HUES6 (cell line): ENCODE measurements around the gene DFFA.

Source experiments
- H3K27ac ChIP-seq: 2 replicates; pipeline ENCODE4 v1.7.0; 2013; ENCODE audit warnings: low read depth, mild to moderate bottlenecking, low read length, inconsistent platforms
- H3K27me3 ChIP-seq: 2 replicates; pipeline ENCODE4 v1.6.1; 2013; ENCODE audit warnings: low read length; ENCODE audit not compliant: control insufficient read depth, insufficient read depth
- H3K36me3 ChIP-seq: 2 replicates; pipeline ENCODE4 v1.6.1; 2013; ENCODE audit warnings: low read length; ENCODE audit not compliant: control insufficient read depth, insufficient read depth
- H3K4me1 ChIP-seq: 2 replicates; pipeline ENCODE4 v1.6.1; 2013; ENCODE audit warnings: low read length; ENCODE audit not compliant: control insufficient read depth, insufficient read depth
- H3K4me3 ChIP-seq: 2 replicates; pipeline ENCODE4 v1.5.1; 2013; ENCODE audit warnings: low read depth, low read length
- H3K9ac ChIP-seq: one replicate; pipeline ENCODE4 v1.6.1; 2013; ENCODE audit warnings: mild to moderate bottlenecking, low read length
- H3K9me3 ChIP-seq: 2 replicates; pipeline ENCODE4 v1.6.1; 2013; ENCODE audit warnings: low read depth, low read length; ENCODE audit not compliant: control insufficient read depth, insufficient read depth

DFFA gene

DNA sequence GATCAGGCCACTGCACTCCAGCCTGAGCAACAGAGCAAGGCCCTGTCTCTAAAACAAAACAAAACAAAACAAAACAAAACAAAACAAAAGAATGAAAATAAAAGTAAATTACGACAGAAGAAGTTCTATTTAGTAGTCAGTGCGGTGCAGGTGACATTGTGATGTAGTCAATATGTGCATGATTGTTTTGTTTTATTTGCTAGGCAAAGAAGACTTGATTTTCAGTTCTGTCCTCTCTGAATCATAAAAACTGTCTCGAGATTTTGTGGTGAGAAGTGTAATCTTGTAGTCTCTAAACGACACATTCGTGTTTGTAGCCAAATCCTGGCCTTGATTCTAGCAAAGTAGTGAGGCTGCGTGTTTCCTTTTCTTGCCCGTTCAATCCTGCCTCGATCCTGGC lies 25.9 kb upstream of the DFFA start:
- H3K27me3 ChIP-seq, result no peaks in the 10 kb centered on the region
- peaks cover 3% of the 10 kb centered on the region; the same call in 1 of the 2 replicates for H3K4me1 ChIP-seq
- H3K36me3 ChIP-seq, result peaks cover 9% of the 10 kb centered on the region
- H3K9me3 ChIP-seq, result no peaks in the 10 kb centered on the region
- no peak overlapping the region for H3K4me3 ChIP-seq
- no peak overlapping the region for H3K27ac ChIP-seq
- H3K9ac ChIP-seq, result no peak overlapping the region

DNA sequence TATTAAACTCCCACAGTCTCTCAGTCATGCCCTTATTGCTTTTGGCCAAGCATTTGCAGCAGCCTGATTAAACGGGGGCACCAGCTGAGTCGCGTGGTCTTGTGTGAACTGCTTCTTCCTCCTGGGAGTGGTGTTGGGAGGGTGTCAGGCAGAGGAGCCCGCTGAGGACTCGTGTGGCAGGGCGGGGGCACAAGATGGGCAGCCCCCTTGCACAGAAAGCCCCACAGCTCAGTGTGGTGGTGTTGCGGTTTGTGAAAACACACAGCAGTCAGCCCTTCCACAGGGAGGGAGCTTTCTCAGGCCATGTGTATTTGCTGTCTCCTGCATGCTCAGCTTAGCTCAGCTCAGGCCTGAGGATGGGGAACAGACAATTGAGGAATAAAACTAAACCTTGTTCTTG lies 24.8 kb upstream of the DFFA start:
- no peak overlapping the region for H3K9ac ChIP-seq
- H3K36me3 ChIP-seq, result peaks cover 9% of the 10 kb centered on the region
- peaks cover 3% of the 10 kb centered on the region; the same call in 1 of the 2 replicates for H3K4me1 ChIP-seq
- H3K9me3 ChIP-seq, result no peaks in the 10 kb centered on the region
- H3K27ac ChIP-seq, result no peak overlapping the region
- no peaks in the 10 kb centered on the region for H3K27me3 ChIP-seq
- H3K4me3 ChIP-seq, result no peak overlapping the region

DNA sequence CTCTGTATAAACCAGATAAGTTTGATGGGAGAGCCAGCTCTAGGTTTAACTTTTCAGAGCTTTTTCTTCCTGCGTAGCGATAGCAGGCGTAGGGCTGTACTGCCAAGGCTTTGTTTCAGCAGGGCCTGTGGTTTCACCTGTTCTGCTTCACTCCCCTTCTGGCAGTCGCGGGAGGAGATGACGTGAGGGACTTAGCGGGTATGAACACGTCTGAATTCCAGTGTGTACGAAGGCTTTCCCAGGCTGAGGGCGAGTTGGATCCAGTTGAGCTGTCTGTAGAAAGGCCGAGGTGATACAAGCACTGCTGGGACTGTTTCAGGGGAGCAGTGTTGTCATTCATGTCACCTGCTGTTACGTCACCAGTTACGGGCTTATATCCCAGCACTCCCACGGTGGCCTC lies 23.6 kb upstream of the DFFA start:
- Histone ChIP-seq H3K4me1 (peaks cover 3% of the 10 kb centered on the region; the same call in 1 of the 2 replicates), H3K4me3 (no peak overlapping the region), H3K9ac (no peak overlapping the region), H3K27me3 (no peaks in the 10 kb centered on the region), H3K27ac (no peak overlapping the region), H3K9me3 (no peaks in the 10 kb centered on the region), H3K36me3 (peaks cover 9% of the 10 kb centered on the region)

DNA sequence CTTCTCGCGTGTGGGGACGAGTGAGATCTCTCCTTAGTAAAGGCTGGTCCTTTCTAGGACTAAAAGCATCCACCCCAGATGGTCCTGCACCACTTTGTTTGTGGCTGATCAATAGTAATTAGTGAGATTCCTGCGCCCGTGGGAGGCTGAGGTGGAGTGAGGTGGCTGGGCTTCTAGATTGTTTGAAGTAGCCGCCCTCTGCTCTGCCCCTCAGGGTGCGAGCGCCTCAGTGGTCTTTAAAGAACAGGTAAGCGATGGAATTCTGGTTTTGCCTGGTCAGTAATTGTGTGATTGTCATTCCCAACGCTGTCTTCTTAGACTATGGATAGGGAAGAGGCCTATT lies 23.1 kb upstream of the DFFA start:
- Histone ChIP-seq H3K27ac (no peak overlapping the region), H3K27me3 (no peaks in the 10 kb centered on the region), H3K4me1 (peaks cover 3% of the 10 kb centered on the region; the same call in 1 of the 2 replicates), H3K4me3 (no peak overlapping the region), H3K9me3 (no peaks in the 10 kb centered on the region), H3K9ac (no peak overlapping the region), H3K36me3 (peaks cover 9% of the 10 kb centered on the region)

DNA sequence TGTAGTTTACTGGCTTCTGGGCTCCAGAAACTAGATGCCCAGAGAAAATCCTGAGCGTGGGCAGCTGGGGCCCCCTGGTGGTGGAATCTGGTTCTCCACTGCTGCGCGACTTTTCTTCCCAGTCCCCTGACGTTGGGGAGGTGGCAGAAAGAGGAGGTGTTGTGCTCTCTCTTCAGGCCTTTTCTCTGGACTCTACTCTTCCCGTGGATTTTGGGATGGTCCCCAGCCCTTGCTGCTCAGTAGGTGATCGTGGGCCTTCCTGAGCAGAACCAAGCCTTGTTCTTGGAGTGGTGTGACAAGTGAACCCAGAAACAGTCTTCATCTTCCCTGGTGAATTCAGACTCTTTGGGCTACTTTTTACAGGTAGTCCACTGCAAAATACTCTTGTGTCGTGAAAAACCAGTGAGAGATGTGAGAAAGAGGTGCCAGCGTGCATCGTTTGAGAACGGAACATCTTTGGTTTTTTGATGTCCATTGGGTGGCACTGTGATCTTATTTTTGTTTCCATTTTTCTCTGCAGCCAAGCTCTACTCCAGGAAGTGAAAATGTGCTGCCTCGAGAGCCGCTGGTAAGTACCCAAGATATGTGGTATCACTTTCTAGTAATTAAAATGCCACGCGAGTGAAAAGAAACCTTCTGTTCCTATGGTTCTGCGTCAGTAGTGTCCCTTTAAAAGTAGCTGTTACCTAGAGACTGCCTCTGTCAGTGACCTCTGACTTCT lies 22.6 kb upstream of the DFFA start:
- Histone ChIP-seq H3K36me3 (peaks cover 9% of the 10 kb centered on the region), H3K27ac (no peak overlapping the region), H3K4me3 (no peak overlapping the region), H3K4me1 (peaks cover 9% of the 10 kb centered on the region; the same call in 1 of the 2 replicates), H3K9ac (no peak overlapping the region), H3K27me3 (no peaks in the 10 kb centered on the region), H3K9me3 (no peaks in the 10 kb centered on the region)

- Histone ChIP-seq H3K9ac (no peak overlapping the region), H3K4me1 (peaks cover 9% of the 10 kb centered on the region; the same call in 1 of the 2 replicates), H3K9me3 (no peaks in the 10 kb centered on the region), H3K27me3 (no peaks in the 10 kb centered on the region), H3K4me3 (no peak overlapping the region), H3K27ac (no peak overlapping the region), H3K36me3 (peaks cover 9% of the 10 kb centered on the region)
These were observed 22.1 kb upstream of the DFFA start for GRCh38 chr1:10494418-10494753.

DNA sequence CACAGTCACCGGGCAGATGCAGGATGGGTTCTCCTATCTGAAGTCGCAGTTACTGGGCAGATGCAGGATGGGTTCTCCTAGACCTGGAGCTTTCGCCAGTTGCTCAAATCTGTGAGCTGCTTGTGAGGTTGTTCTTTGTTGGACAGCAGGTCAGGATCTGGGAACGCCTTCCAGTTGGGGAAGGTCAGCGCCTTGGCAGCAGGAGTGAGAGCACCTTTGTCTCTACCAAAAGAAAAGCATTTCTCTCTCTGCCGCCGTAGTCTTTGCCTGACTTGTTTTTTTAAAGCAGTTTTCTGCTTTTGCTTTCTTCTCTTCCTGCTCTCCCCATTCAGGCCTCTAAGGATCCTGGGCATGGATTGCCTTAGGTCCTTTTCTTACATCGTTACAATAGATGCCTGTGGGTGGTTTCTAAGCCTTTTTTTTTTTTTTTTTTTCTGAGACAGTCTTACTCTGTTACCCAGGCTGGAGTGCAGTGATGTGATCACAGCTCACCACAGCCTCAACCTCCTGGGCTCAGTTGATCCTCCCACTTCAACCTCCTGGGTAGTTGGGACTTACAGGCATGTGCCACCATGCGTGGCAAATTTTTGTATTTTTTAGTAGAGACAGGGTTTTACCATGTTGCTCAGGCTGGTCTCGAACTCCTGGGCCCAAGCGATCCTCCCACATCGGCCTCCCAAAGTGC lies 18.1 kb upstream of the DFFA start:
- no peak overlapping the region for H3K4me3 ChIP-seq
- no peak overlapping the region for H3K9ac ChIP-seq
- H3K9me3 ChIP-seq, result no peaks in the 10 kb centered on the region
- H3K36me3 ChIP-seq, result no peaks in the 10 kb centered on the region
- H3K27me3 ChIP-seq, result no peaks in the 10 kb centered on the region
- H3K27ac ChIP-seq, result no peak overlapping the region
- H3K4me1 ChIP-seq, result peaks cover 9% of the 10 kb centered on the region; the same call in 1 of the 2 replicates

DNA sequence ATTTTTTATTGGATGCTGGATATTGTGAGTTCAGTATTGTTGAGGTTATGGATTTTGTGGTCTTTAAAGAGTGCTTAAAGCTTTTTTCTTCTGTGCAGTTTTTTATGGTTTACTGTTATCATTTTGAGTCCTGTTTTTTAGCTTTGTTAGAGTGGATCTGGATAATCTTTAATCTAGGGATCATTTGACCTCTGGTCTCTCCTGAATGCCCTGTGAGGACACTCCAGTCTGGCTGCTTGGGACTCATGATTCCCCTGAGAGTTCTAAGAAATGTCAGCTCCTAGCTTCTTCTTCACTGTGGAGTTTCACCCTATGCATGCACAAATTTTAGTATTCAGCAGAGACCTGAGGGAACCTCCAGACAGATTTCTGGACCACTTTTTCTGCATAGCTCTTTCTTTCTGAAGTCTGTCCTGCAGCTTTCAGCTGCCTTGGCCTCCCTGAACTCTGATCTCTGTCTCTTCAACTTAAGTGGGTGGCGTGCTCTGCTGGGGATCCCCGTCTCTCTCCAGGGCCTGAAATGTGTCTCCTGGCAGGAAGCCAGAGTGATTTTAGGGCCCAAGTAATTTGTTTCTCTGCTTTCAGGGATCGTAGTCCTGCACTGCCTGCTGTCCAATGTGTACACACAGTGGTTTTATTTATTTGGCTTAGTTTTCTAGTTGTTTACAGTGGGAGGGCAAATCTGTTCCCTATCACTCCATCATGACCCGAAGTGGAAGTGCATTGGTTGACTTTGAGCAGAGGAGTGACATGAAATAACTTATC lies 17.1 kb upstream of the DFFA start:
- H3K9me3 ChIP-seq, result no peaks in the 10 kb centered on the region
- H3K4me1 ChIP-seq, result peaks cover 6% of the 10 kb centered on the region; the same call in 1 of the 2 replicates
- no peak overlapping the region for H3K27ac ChIP-seq
- no peak overlapping the region for H3K9ac ChIP-seq
- no peaks in the 10 kb centered on the region for H3K36me3 ChIP-seq
- no peak overlapping the region for H3K4me3 ChIP-seq
- no peaks in the 10 kb centered on the region for H3K27me3 ChIP-seq

DNA sequence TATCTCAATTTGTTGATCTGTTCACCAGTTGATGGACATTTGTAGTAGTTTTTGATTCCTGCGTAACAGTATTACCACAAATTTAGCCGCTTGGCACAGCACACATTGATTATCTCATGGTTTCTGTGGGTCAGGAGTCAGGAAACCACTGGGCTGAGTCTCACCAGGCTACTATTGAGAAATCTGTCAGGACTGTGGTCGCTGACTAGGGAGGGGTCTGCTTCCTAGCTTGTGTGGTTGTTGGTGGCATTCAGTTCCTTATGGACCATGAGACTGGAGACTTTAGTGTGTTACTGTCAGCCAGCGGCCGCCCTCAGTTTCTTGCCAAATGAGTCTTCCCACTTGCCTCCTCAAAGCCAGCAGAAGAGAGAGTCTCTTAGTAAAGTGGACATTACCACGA lies 12.2 kb upstream of the DFFA start:
- Histone ChIP-seq H3K9me3 (no peaks in the 10 kb centered on the region), H3K27ac (no peak overlapping the region), H3K4me1 (no peaks in the 10 kb centered on the region), H3K9ac (no peak overlapping the region), H3K27me3 (no peaks in the 10 kb centered on the region), H3K36me3 (no peaks in the 10 kb centered on the region), H3K4me3 (no peak overlapping the region)

DNA sequence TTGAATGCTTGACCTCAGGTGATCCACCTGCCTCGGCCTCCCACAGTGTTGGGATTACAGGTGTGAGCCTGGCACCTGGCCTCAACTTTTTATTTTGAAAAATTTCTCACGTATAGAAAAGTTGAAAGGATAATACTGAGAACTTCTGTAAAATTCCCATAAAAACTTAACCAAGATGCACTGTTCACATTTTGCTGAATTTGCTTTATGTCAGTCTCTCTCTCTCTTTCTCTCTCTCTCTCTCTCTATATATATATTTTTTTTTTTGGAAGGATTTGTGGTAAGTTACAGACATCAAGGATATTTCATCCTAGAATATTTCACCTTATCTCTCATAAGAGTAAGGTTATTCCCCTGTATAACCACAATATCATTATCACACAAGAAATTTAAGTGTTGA lies 8.3 kb upstream of the DFFA start:
- Histone ChIP-seq H3K4me3 (no peak overlapping the region), H3K27ac (no peak overlapping the region), H3K4me1 (peaks cover 7% of the 10 kb centered on the region; the same call in 1 of the 2 replicates), H3K36me3 (no peaks in the 10 kb centered on the region), H3K9me3 (no peaks in the 10 kb centered on the region), H3K27me3 (no peaks in the 10 kb centered on the region), H3K9ac (no peak overlapping the region)

GRCh38 chr1:10479296-10479695 lies 7.0 kb upstream of the DFFA start:
- peaks cover 7% of the 10 kb centered on the region; the same call in 1 of the 2 replicates for H3K4me1 ChIP-seq
- no peaks in the 10 kb centered on the region for H3K9me3 ChIP-seq
- H3K27ac ChIP-seq, result no peak overlapping the region
- H3K9ac ChIP-seq, result no peak overlapping the region
- H3K4me3 ChIP-seq, result no peak overlapping the region
- H3K36me3 ChIP-seq, result no peaks in the 10 kb centered on the region
- H3K27me3 ChIP-seq, result no peaks in the 10 kb centered on the region
